NB4 (cell line): Measurements from ENCODE around the gene TOM1L1.

Experiments
- CTCF ChIP-seq: IDR thresholded peaks from one replicate; pipeline ENCODE4 v1.5.1; 2012; ENCODE audit warnings: low read depth, low read length
- MYC ChIP-seq: IDR thresholded peaks from 2 replicates; pipeline ENCODE4 v1.6.1; 2011; ENCODE audit warnings: low read depth, low read length
- POLR2A ChIP-seq: IDR thresholded peaks from 2 replicates; pipeline ENCODE4 v1.6.1; 2011; ENCODE audit warnings: mild to moderate bottlenecking; ENCODE audit not compliant: insufficient read length; ENCODE audit errors: extremely low read depth

- no peak for TF ChIP-seq CTCF
- no peak for TF ChIP-seq POLR2A
- TF ChIP-seq MYC, result no peak
Observed at GRCh38 chr17:55004484-55004883, 103.8 kb downstream of the TOM1L1 start.
